Measurements from ENCODE around the gene ADGRL3.

GRCh38 chr4:61824454-61824853 lies 624.3 kb downstream of the ADGRL3 start:
- TF ChIP-seq POLR2A (IDR thresholded peaks at IDR 0.05; ENCODE audit: low read length) (no peak), GATA1 (IDR thresholded peaks at IDR 0.05; ENCODE audit: low read depth, low read length) (no peak)

Measured in erythroblast (primary cell).